Kidney epithelial cell (primary cell): ENCODE data around the gene ESRRA. TPM values are rescaled to one million over a fixed set of nuclear protein-coding genes. Genes with fewer than 3 reads are reported as not detected.

Experiments used
- DNase-seq: peaks from one replicate; pipeline ENCODE4 v3.0.0-alpha.2; 2010; ENCODE audit warnings: low read depth
- H3K27me3 ChIP-seq: 2 replicates; pipeline ENCODE4 v1.6.0; 2011; ENCODE audit warnings: low read length; ENCODE audit not compliant: control insufficient read depth, insufficient read depth
- H3K36me3 ChIP-seq: 2 replicates; pipeline ENCODE4 v1.5.1; 2011; ENCODE audit warnings: low read length; ENCODE audit not compliant: control insufficient read depth, insufficient read depth
- H3K4me3 ChIP-seq: 2 replicates; pipeline ENCODE4 v1.5.1; 2011; ENCODE audit warnings: low read depth, mild to moderate bottlenecking, control low read depth, low read length
- total RNA-seq: library from RNA; depleted of rRNA; stranded (reverse); fragments of >200 nt; gene quantifications from 2 replicates; pipeline ENCODE4 v1.2.3, GENCODE V29; 2015
- TF ChIP-seq, protein P1 (sequence below): IDR thresholded peaks from 2 replicates; pipeline ENCODE4 v1.5.1; 2011; ENCODE audit warnings: mild to moderate bottlenecking, moderate library complexity, low read length, control low read depth, inconsistent platforms; ENCODE audit not compliant: insufficient read depth, poor library complexity, severe bottlenecking

ESRRA gene
- total RNA-seq, 1 donor from 2014 or later, result 54.3 TPM

DNA sequence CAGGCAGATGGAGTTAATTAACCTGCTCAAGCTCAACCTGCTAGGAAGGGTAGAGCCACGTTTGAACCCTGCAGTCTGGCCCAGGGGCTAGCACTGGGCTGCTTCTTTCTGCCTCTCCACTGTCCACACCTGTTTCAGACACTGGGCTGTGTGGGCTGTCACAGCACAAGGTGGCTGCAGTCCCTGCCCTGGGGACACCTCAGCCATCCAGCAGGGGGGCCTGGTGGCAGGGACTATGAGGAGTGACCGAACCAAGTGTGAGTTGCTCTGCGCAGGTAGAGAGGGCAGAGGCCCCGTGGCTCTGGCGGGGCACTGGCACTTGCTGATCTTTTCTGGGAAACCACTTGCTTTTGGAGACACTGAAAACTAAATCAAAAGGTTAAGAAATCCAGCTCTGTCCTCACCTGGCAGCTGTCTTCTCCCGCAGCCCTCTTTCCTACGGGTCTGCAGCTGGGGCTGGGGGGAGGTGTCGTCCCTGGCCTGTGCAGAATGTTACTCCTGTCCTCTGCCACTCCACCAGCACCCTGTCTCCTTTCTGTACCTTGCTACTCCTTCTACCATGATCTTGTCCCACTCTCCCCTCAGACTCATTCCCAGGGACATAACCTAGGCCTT is 26.6 kb upstream of the ESRRA start:
- H3K27me3 ChIP-seq, result no peaks in the 10 kb centered on the region
- H3K36me3 ChIP-seq, result peaks cover 1% of the 10 kb centered on the region
- TF ChIP-seq, protein P1, sequence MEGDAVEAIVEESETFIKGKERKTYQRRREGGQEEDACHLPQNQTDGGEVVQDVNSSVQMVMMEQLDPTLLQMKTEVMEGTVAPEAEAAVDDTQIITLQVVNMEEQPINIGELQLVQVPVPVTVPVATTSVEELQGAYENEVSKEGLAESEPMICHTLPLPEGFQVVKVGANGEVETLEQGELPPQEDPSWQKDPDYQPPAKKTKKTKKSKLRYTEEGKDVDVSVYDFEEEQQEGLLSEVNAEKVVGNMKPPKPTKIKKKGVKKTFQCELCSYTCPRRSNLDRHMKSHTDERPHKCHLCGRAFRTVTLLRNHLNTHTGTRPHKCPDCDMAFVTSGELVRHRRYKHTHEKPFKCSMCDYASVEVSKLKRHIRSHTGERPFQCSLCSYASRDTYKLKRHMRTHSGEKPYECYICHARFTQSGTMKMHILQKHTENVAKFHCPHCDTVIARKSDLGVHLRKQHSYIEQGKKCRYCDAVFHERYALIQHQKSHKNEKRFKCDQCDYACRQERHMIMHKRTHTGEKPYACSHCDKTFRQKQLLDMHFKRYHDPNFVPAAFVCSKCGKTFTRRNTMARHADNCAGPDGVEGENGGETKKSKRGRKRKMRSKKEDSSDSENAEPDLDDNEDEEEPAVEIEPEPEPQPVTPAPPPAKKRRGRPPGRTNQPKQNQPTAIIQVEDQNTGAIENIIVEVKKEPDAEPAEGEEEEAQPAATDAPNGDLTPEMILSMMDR, result no peak
- no peak overlapping the region for H3K4me3 ChIP-seq
- DNase-seq, result no peak

DNA sequence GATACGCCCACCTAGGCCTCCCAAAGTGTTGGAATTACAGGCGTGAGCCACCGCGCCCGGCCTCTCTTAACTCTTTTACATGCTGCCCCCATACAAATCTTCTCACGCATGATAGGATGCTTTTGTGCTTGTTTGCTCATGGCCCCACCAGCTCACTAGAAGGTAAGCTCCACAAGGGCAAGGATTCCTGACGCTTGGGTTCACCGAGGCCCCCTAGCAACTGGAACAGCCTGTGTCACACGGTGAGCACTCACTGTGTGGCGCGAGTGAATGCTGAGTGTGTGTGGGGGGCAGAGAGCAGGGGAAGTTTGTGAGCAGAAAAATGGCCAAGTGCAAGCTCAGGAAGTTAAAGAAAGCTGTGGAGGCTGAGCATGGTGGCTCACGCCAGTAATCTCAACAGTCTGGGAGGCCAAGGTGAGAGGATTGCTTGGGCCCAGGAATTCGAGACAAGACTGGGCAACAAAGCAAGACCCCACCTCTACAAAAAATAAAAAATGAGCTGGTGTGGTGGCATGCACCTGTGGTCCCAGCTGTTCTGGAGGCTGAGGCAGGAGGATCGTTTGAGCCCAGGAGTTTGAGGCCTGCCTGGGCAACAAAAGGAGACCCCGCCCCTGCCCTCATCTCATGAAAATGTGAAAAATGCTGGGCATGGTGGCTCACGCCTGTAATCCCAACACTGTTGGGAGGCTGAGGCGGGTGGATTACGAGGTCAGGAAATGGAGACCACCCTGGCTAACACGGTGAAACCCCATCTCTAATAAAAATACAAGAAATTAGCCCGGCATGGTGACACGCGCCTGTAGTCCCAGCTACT is 23.2 kb upstream of the ESRRA start:
- no peak overlapping the region for H3K4me3 ChIP-seq
- TF ChIP-seq, protein P1, result no peak
- peaks cover 1% of the 10 kb centered on the region for H3K36me3 ChIP-seq
- DNase-seq, result no peak
- no peaks in the 10 kb centered on the region for H3K27me3 ChIP-seq

DNA sequence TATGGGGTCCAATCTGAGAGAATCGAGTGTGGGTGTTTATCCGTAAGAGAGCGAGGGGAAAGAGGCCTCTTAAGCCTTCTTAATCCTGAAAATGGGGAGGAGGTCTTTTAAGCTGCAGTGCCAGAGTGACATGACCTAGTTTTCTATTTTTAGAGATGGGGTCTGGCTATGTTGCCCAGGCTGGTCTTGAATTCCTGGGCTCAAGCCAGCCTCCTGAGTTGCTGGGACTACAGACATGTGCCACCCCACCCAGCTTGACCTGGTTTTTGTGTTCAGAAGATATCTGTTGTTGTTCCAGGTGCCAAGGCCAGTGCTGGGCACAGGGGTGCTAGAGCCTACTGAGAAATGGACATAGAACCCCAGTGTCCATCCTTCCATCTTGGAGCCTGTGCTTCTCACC is 22.2 kb upstream of the ESRRA start:
- H3K27me3 ChIP-seq, result no peaks in the 10 kb centered on the region
- H3K4me3 ChIP-seq, result no peak overlapping the region

DNA sequence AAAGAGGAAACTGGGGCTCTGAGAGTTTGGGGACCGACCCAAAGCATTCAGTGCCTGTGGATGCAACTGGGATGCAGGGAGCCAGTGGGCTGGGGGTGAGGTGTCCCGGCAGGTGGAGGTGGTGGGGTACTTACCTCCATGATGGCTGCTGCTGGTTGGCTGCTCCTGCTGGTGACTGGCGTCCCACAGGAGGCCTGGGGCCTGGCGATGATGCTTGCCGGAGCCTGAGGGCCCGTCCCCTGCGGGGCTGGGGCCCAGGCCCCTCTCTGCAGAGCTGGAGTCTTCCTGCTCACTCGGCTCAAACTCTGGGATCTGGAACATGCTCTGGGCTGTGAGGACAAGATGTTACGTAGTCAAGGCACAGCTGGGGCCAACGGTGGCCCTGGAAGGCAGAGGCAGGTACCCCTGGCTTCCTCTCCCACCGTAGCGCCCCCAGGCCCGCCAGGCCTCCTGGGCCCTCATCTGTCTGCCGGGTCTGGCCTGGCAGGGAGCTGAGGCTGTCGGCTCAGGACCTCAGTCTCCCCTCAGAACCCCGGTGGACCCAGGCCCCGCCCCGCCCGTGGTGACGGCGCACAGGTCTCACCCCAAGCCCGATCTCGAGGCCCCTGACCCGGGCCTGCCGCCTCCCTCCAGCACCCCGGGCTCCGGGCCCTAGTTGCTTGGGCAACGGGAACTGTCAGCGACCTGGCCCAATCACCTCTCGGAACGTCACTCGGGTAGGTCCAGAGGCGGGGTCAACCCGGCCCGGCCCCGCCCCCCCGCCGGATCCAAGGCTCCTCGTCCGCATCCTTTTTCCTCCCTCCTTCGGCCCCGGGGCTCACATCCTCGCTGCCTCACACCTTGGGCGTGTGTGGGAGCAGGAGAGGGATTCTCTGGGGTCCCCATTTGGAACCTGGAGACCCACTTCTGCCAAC is 21.0 kb upstream of the ESRRA start, which contains the start of gene BAD:
TSS of gene BAD (minus strand) at position 618 of the 914 bp plus-strand sequence. CDS start at position 321, 297 bp downstream.
- TF ChIP-seq, protein P1, result no peak
- Histone ChIP-seq H3K36me3 (peaks cover 1% of the 10 kb centered on the region), H3K4me3 (peak within 1 kb of the TSS; percentile 65), H3K27me3 (no peaks in the 10 kb centered on the region)
- DNase-seq, result no peak

More for the DNA sequence above, 22.2 kb upstream of the ESRRA start:
- DNase-seq, result no peak
- peaks cover 1% of the 10 kb centered on the region for H3K36me3 ChIP-seq
- TF ChIP-seq, protein P1, result no peak

DNA sequence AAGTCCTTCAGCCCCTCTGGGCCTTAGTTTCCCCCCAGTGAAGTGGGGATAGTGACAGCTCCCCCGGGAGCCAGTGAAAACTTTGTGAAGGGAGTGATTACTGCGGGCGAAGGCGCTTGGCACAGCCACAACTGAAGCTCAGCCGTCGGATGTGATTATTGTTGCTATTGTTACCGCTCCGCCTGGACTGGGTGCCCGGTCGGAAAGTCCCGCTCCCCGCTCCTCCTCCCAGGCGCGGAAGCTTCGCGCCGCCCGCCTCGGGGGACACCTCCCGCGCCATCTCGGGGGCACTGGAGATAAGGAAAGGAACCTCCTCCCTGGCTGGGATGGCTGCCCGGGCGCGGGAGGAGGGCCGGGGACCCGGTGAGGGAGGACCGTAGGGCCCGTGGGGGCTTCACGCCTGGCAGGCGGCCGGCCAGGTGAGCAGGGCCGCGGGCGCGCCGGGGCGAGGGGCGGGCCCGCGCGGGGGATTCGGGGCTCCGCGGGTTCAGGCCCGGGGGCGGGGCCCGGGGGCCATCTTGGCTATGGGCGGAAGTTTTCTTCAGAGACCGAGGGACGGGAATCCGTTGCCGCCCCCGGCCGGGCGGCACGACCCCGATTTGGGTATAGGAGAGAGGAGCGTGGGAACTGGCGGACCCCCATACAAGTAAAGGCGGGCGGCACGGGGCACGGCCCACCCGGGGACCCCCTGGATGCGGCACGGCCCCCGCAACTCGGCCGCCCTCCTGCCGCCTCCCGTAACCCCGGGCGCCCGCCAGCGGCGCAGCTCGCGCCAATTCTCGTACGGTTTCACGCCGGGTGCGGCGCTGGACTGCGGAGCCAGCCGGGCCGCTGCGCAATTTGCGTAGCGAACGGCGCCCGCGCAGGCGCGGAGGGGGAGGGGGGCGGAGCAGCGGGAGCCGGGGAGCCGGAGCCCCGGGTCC is 20.1 kb upstream of the ESRRA start, which contains the start of gene GPR137:
TSS of gene GPR137 (plus strand) at position 887 of the 923 bp plus-strand sequence. CDS start 677 bp downstream, outside the sequence.
- TF ChIP-seq, protein P1, result no peak
- DNase-seq, result no peak
- peak within 1 kb of the TSS; percentile 65 for H3K4me3 ChIP-seq
- H3K36me3 ChIP-seq, result peaks cover 2% of the 10 kb centered on the region
- peaks cover 3% of the 10 kb centered on the region for H3K27me3 ChIP-seq
